SK-N-SH treated with all-trans-retinoic acid at 6 μM for 48 hours (cell line): ENCODE measurements around the gene GZMM.

Source experiments
- BACH2 ChIP-seq: fragments of 250-450 bp; sonication (Bioruptor Pico); IDR thresholded peaks from 2 replicates; pipeline ENCODE4 v1.9.0; 2021; ENCODE audit warnings: mild to moderate bottlenecking, borderline replicate concordance
- CSRNP3 ChIP-seq: fragments of 250-450 bp; sonication (Bioruptor Pico); IDR thresholded peaks from 2 replicates; pipeline ENCODE4 v1.5.1; 2021; ENCODE audit warnings: mild to moderate bottlenecking, moderate library complexity
- GLIS3 ChIP-seq: fragments of 250-450 bp; sonication (Bioruptor Pico); IDR thresholded peaks from 2 replicates; pipeline ENCODE4 v1.5.0; 2020; ENCODE audit warnings: mild to moderate bottlenecking, moderate library complexity
- PPARA ChIP-seq: fragments of 250-450 bp; sonication (Bioruptor Pico); IDR thresholded peaks from 2 replicates; pipeline ENCODE4 v1.5.0; 2020; ENCODE audit warnings: mild to moderate bottlenecking, borderline replicate concordance
- RARB ChIP-seq: fragments of 250-450 bp; sonication (Bioruptor Pico); IDR thresholded peaks from 2 replicates; pipeline ENCODE4 v1.8.0; 2021; ENCODE audit warnings: mild to moderate bottlenecking, moderate library complexity
- SNAI2 ChIP-seq: fragments of 250-450 bp; sonication (Bioruptor Pico); IDR thresholded peaks from 2 replicates; pipeline ENCODE4 v1.5.0; 2020; ENCODE audit warnings: mild to moderate bottlenecking, moderate library complexity
- TCF4 ChIP-seq: fragments of 250-450 bp; sonication (Bioruptor Pico); IDR thresholded peaks from 2 replicates; pipeline ENCODE4 v1.8.0; 2021; ENCODE audit warnings: mild to moderate bottlenecking, moderate library complexity, borderline replicate concordance
- TSHZ2 ChIP-seq: fragments of 250-450 bp; sonication (Bioruptor Pico); IDR thresholded peaks from 2 replicates; pipeline ENCODE4 v1.5.0; 2020; ENCODE audit warnings: mild to moderate bottlenecking, moderate library complexity
- ZFP3 ChIP-seq: fragments of 250-450 bp; sonication (Bioruptor Pico); IDR thresholded peaks from 2 replicates; pipeline ENCODE4 v1.5.0; 2020; ENCODE audit warnings: mild to moderate bottlenecking, moderate library complexity
- ZNF8 ChIP-seq: fragments of 450-650 bp; formaldehyde crosslinking; IDR thresholded peaks from 2 replicates; pipeline ENCODE4 v1.5.0; 2020; ENCODE audit warnings: mild to moderate bottlenecking, moderate library complexity
- TF ChIP-seq, protein P1 (sequence below): fragments of 250-450 bp; sonication (Bioruptor Pico); IDR thresholded peaks from 2 replicates; pipeline ENCODE4 v1.5.1; 2020; ENCODE audit warnings: low read depth, mild to moderate bottlenecking, moderate library complexity

GRCh38 chr19:593505-593904 lies 49.7 kb downstream of the GZMM start:
- TF ChIP-seq TCF4 (no peak), ZNF8 (CRISPR knock-in tag) (no peak), SNAI2 (no peak), GLIS3 (no peak), TSHZ2 (no peak), RARB (no peak), PPARA (no peak), BACH2 (CRISPR knock-in tag) (no peak), ZFP3 (CRISPR knock-in tag) (no peak), CSRNP3 (CRISPR knock-in tag) (no peak)
- TF ChIP-seq, protein P1, sequence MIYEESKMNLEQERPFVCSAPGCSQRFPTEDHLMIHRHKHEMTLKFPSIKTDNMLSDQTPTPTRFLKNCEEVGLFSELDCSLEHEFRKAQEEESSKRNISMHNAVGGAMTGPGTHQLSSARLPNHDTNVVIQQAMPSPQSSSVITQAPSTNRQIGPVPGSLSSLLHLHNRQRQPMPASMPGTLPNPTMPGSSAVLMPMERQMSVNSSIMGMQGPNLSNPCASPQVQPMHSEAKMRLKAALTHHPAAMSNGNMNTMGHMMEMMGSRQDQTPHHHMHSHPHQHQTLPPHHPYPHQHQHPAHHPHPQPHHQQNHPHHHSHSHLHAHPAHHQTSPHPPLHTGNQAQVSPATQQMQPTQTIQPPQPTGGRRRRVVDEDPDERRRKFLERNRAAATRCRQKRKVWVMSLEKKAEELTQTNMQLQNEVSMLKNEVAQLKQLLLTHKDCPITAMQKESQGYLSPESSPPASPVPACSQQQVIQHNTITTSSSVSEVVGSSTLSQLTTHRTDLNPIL = no peak
